ENCODE data around the gene MCC. TPM values are rescaled to one million over a fixed set of nuclear protein-coding genes. Genes with fewer than 3 reads are reported as not detected.

Gene MCC
- total RNA-seq, 1 donor from 2014 or later = 14.0 TPM

DNA sequence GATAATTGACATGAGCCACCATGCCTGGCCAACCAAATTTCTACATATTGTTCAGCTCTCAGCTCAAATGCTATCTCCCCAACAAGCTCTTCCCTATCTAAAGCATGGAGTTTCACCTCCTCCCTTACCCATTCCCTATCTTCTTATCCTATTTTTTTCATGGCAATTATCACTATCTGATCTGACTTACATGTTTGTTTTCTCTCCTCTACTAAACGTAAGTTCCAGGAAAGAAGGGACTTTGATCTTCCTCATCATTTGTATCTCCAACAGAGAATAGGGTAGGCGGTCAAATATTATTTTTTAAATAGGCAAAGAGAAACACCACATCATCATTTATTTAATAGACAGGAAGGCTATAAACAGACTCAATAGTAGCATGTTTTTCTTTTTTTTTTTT, 381.4 kb downstream of the MCC start:
- Mint-ChIP-seq H3K27ac (ENCODE audit: unreplicated experiment) (no peak overlapping the region), H3K4me3 (ENCODE audit: unreplicated experiment) (no peak overlapping the region), H3K9me3 (ENCODE audit: unreplicated experiment) (no peaks in the 10 kb centered on the region), H3K27me3 (ENCODE audit: unreplicated experiment) (no peaks in the 10 kb centered on the region), H3K36me3 (ENCODE audit: unreplicated experiment) (peaks cover 5% of the 10 kb centered on the region), H3K4me1 (ENCODE audit: unreplicated experiment) (no peaks in the 10 kb centered on the region)
- TF ChIP-seq, protein P1, sequence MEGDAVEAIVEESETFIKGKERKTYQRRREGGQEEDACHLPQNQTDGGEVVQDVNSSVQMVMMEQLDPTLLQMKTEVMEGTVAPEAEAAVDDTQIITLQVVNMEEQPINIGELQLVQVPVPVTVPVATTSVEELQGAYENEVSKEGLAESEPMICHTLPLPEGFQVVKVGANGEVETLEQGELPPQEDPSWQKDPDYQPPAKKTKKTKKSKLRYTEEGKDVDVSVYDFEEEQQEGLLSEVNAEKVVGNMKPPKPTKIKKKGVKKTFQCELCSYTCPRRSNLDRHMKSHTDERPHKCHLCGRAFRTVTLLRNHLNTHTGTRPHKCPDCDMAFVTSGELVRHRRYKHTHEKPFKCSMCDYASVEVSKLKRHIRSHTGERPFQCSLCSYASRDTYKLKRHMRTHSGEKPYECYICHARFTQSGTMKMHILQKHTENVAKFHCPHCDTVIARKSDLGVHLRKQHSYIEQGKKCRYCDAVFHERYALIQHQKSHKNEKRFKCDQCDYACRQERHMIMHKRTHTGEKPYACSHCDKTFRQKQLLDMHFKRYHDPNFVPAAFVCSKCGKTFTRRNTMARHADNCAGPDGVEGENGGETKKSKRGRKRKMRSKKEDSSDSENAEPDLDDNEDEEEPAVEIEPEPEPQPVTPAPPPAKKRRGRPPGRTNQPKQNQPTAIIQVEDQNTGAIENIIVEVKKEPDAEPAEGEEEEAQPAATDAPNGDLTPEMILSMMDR (IDR thresholded peaks at IDR 0.05) = no peak
- DNase-seq (ENCODE audit: extremely low spot score, unreplicated experiment) = no peak

DNA sequence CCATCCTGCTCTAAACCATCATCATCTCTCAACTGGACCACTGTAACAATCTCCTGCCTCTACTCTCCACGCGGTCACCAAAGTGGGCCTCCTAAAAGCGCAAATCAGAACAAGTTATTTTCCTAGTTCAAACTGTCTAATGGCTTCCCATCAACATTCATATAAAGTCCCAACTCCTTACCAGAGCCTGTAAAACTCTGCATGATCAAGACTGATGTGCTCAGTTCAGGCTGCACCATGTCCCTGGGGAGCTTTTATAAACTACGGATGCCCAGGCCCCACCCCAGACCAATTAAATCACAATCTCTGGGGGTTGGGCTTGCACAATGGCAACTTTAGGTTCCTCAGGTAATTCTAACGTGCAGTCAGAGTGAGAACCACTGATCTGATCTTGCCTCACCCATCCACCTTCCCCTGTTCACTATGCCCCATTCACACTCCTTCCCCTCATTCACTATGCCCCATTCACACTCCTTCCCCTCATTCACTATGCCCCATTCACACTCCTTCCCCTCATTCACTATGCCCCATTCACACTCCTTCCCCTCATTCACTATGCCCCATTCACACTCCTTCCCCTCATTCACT, 382.5 kb downstream of the MCC start:
- peaks cover 9% of the 10 kb centered on the region for H3K36me3 Mint-ChIP-seq (ENCODE audit: unreplicated experiment)
- H3K27me3 Mint-ChIP-seq (ENCODE audit: unreplicated experiment) = no peaks in the 10 kb centered on the region
- no peak overlapping the region for H3K27ac Mint-ChIP-seq (ENCODE audit: unreplicated experiment)
- no peak overlapping the region for H3K4me3 Mint-ChIP-seq (ENCODE audit: unreplicated experiment)
- no peaks in the 10 kb centered on the region for H3K4me1 Mint-ChIP-seq (ENCODE audit: unreplicated experiment)
- TF ChIP-seq, protein P1 (IDR thresholded peaks at IDR 0.05) = no peak
- no peak for DNase-seq (ENCODE audit: extremely low spot score, unreplicated experiment)
- no peaks in the 10 kb centered on the region for H3K9me3 Mint-ChIP-seq (ENCODE audit: unreplicated experiment)

DNA sequence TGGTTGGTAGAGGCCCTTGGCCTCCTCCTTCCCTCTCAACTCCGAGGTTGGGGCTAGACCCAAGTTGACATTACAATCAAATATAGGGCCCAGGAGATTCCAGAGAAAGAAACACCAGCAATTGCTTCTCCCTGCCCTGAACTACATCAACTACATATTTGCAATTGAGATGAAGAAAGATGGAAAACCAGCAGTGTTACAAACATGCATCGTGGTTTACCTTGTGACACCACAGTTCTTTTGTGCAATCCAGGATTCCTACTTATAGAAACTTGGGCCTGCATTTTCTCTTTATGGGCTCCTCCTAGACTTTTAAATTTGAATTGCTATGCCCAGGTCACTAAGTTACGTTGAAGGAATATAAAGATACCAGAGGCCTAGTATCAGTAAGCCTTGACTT, 384.9 kb downstream of the MCC start:
- Mint-ChIP-seq H3K36me3 (ENCODE audit: unreplicated experiment) (peaks cover 9% of the 10 kb centered on the region), H3K27me3 (ENCODE audit: unreplicated experiment) (no peaks in the 10 kb centered on the region), H3K4me1 (ENCODE audit: unreplicated experiment) (no peaks in the 10 kb centered on the region), H3K9me3 (ENCODE audit: unreplicated experiment) (no peaks in the 10 kb centered on the region), H3K27ac (ENCODE audit: unreplicated experiment) (no peak overlapping the region), H3K4me3 (ENCODE audit: unreplicated experiment) (no peak overlapping the region)
- TF ChIP-seq, protein P1 (IDR thresholded peaks at IDR 0.05) = no peak
- DNase-seq (ENCODE audit: extremely low spot score, unreplicated experiment) = no peak

DNA sequence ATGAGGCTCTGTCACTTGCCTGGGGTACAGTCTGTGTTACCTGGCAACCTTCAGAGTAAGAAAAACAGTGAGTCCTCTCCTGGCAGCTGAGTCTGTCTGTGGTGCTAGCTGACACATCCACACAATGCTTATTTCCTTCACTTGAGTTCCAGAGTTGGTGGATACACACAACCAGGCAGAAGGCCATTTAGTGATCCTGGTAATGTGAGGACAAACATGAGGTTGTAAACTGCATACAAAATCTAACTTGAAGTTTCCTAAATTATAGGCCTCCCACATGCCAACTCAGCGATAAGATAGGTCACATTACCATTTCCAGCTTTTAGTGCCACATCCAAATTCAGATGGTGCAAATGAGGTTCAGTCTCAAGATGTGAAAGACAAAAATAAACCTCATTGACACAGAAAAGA, 386.1 kb downstream of the MCC start:
- Mint-ChIP-seq H3K36me3 (ENCODE audit: unreplicated experiment) (peaks cover 9% of the 10 kb centered on the region), H3K27me3 (ENCODE audit: unreplicated experiment) (no peaks in the 10 kb centered on the region), H3K4me1 (ENCODE audit: unreplicated experiment) (no peaks in the 10 kb centered on the region), H3K9me3 (ENCODE audit: unreplicated experiment) (no peaks in the 10 kb centered on the region), H3K4me3 (ENCODE audit: unreplicated experiment) (no peak overlapping the region), H3K27ac (ENCODE audit: unreplicated experiment) (no peak overlapping the region)
- DNase-seq (ENCODE audit: extremely low spot score, unreplicated experiment) = no peak
- TF ChIP-seq, protein P1 (IDR thresholded peaks at IDR 0.05) = no peak

DNA sequence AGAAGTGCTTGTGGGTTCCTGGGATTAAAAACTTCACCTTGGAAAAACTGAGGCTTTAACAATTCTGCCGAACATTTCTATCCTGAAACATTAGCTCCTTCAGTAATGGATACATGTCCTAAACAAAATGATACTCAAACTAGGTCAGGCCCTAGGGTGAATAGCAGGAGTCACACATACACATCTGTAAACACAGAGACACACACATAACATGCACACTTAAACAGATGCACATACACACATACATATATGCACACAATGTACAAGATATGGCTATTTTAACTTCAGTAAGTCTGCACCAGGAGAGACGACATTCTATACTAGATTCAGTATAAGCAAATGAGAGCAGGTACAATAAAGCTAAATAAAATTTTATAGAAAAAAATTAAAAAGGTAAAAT, 387.3 kb downstream of the MCC start:
- no peaks in the 10 kb centered on the region for H3K27me3 Mint-ChIP-seq (ENCODE audit: unreplicated experiment)
- TF ChIP-seq, protein P1 (IDR thresholded peaks at IDR 0.05) = no peak
- no peaks in the 10 kb centered on the region for H3K4me1 Mint-ChIP-seq (ENCODE audit: unreplicated experiment)
- no peak for DNase-seq (ENCODE audit: extremely low spot score, unreplicated experiment)
- H3K9me3 Mint-ChIP-seq (ENCODE audit: unreplicated experiment) = no peaks in the 10 kb centered on the region
- H3K36me3 Mint-ChIP-seq (ENCODE audit: unreplicated experiment) = peaks cover 9% of the 10 kb centered on the region
- H3K4me3 Mint-ChIP-seq (ENCODE audit: unreplicated experiment) = no peak overlapping the region
- H3K27ac Mint-ChIP-seq (ENCODE audit: unreplicated experiment) = no peak overlapping the region

Measured in osteocyte (in vitro differentiated cells).